HepG2 (cell line): ENCODE results near the gene DOCK1. TPM values are rescaled to one million over a fixed set of nuclear protein-coding genes. Genes with fewer than 3 reads are reported as not detected.

Experiments
- ATAC-seq: fragments of 200-7000 bp; cut with Tn5 transposase; 3 replicates; pipeline ENCODE4 v1.9.1; 2020; ENCODE audit warnings: mild to moderate bottlenecking, moderate library complexity
- BruUV-seq: library from RNA; stranded (reverse); fragments of 400-500 nt; replicated peaks from 2 replicates; lab custom pipeline; 2021; lab: Mats Ljungman, UMichigan
- CTCF ChIA-PET: fragments of 300-600 bp; formaldehyde crosslinking; extraction: SDS; loops from one replicate; lab custom pipeline; 2021; ENCODE audit warnings: low total read pairs, inconsistent platforms, low intra/inter-chr PET ratio; lab: Yijun Ruan, JAX
- POLR2A ChIA-PET: fragments of 350-600 bp; sonication (Branson Sonifier 250); formaldehyde crosslinking; loops from one replicate; lab custom pipeline; 2020; ENCODE audit warnings: antibody characterized with exemption, inconsistent platforms; lab: Yijun Ruan, JAX
- DNase-seq: peaks from one replicate; pipeline ENCODE4 v3.0.0-alpha.2; 2015; ENCODE audit warnings: low spot score
- FAIRE-seq: peaks from 3 replicates; lab custom pipeline; 2011; peaks lifted over from hg19 to GRCh38; lab: Jason Lieb, UNC
- H2AFZ ChIP-seq: one replicate; pipeline ENCODE4 v1.6.1; 2011; ENCODE audit warnings: low read length, inconsistent platforms
- H3K27ac ChIP-seq: fragments of 300-600 bp; 3 replicates; pipeline ENCODE4 v1.8.0; 2011; ENCODE audit warnings: mixed run types, mild to moderate bottlenecking, mixed read lengths, low read length, inconsistent platforms; ENCODE audit not compliant: insufficient read depth; ENCODE audit errors: extremely low read length
- H3K27me3 ChIP-seq, 2 experiments: fragments of 200-600 bp in 1 of 2; 2 replicates in 1 of 2; 3 replicates in 1 of 2; pipeline versions ENCODE4 v1.6.0 to v1.8.0; 2011; ENCODE audit warnings: low read length in 2 of 2, mild to moderate bottlenecking in 2 of 2, moderate library complexity in 2 of 2, inconsistent platforms in 1 of 2; ENCODE audit not compliant: insufficient read depth in 2 of 2, control insufficient read depth in 1 of 2
- H3K36me3 ChIP-seq, 2 experiments: fragments of 200-600 bp in 1 of 2; replicated peaks in 1 of 2; 2 replicates in 1 of 2; 3 replicates in 1 of 2; pipeline versions ENCODE4 v1.5.1 to v1.8.0; 2011; ENCODE audit warnings: low read length in 2 of 2, inconsistent platforms in 1 of 2; ENCODE audit not compliant: insufficient read depth in 2 of 2, control insufficient read depth in 1 of 2
- H3K4me1 ChIP-seq: 2 replicates; pipeline ENCODE4 v1.5.1; 2012; ENCODE audit warnings: low read length, inconsistent platforms; ENCODE audit not compliant: insufficient read depth
- H3K4me2 ChIP-seq: 2 replicates; pipeline ENCODE4 v1.6.0; 2011; ENCODE audit warnings: low read depth, low read length, inconsistent platforms
- H3K4me3 ChIP-seq, 3 experiments: fragments of 200-600 bp in 1 of 3; sonication (generic), shearing (Covaris generic) in 1 of 3; replicated peaks in 1 of 3; 2 replicates each; pipeline ENCODE4 v1.5.1; 2011 to 2016; ENCODE audit warnings: low read length in 3 of 3, inconsistent platforms in 2 of 3, low read depth in 2 of 3, mild to moderate bottlenecking in 2 of 3, control low read depth in 1 of 3, mixed read lengths in 1 of 3; ENCODE audit not compliant: insufficient read depth in 1 of 3
- H3K79me2 ChIP-seq: one replicate; pipeline ENCODE4 v1.6.1; 2011; ENCODE audit warnings: low read length, inconsistent platforms; ENCODE audit not compliant: insufficient read depth
- H3K9ac ChIP-seq: 2 replicates; pipeline ENCODE4 v1.6.0; 2011; ENCODE audit warnings: mild to moderate bottlenecking, low read depth, low read length, inconsistent platforms; ENCODE audit not compliant: insufficient read depth
- H3K9me3 ChIP-seq: 2 replicates; pipeline ENCODE4 v1.5.1; 2012; ENCODE audit warnings: mild to moderate bottlenecking, low read length
- H4K20me1 ChIP-seq: 2 replicates; pipeline ENCODE4 v1.6.0; 2011; ENCODE audit warnings: inconsistent platforms, mild to moderate bottlenecking, low read length, moderate library complexity; ENCODE audit not compliant: insufficient read depth
- ATRX ChIP-seq: sonication (generic); formaldehyde crosslinking; IDR thresholded peaks from 2 replicates; pipeline ENCODE4 v1.4.0; 2020; ENCODE audit warnings: missing genetic modification reagents, borderline replicate concordance
- IRF1 ChIP-seq: sonication (generic); formaldehyde crosslinking; IDR thresholded peaks from 2 replicates; pipeline ENCODE4 v1.4.0; 2020; ENCODE audit warnings: low read depth, mild to moderate bottlenecking, missing genetic modification reagents
- KLF15 ChIP-seq: sonication (generic); formaldehyde crosslinking; IDR thresholded peaks from 2 replicates; pipeline ENCODE4 v1.8.1; 2023; ENCODE audit warnings: borderline replicate concordance, mild to moderate bottlenecking, inconsistent platforms, missing genetic modification reagents, mixed read lengths
- KLF9 ChIP-seq: IDR thresholded peaks from 2 replicates; pipeline ENCODE4 v1.6.1; 2016; ENCODE audit warnings: low read depth
- NFYB ChIP-seq: sonication (generic); formaldehyde crosslinking; IDR thresholded peaks from 2 replicates; pipeline ENCODE4 v1.4.0; 2020; ENCODE audit warnings: missing genetic modification reagents
- NR2C2 ChIP-seq: sonication (generic); formaldehyde crosslinking; IDR thresholded peaks from 2 replicates; pipeline ENCODE4 v1.4.0; 2020; ENCODE audit warnings: missing genetic modification reagents, mild to moderate bottlenecking, moderate library complexity, borderline replicate concordance
- PRDM4 ChIP-seq: sonication (generic); formaldehyde crosslinking; IDR thresholded peaks from 2 replicates; pipeline ENCODE4 v1.9.0; 2021; ENCODE audit warnings: missing genetic modification reagents, borderline replicate concordance
- RFX5 ChIP-seq: IDR thresholded peaks from 2 replicates; pipeline ENCODE4 v1.6.1; 2011; ENCODE audit warnings: low read depth, low read length, improper control_type of control experiment
- TAF15 ChIP-seq: fragments of 200-400 bp; formaldehyde crosslinking; IDR thresholded peaks from one replicate; pipeline ENCODE4 v1.6.1; 2018; ENCODE audit warnings: mild to moderate bottlenecking, low read depth, low read length; ENCODE audit not compliant: poor library complexity, severe bottlenecking
- TARDBP ChIP-seq: sonication (generic); formaldehyde crosslinking; IDR thresholded peaks from 2 replicates; pipeline ENCODE4 v1.8.0; 2022; ENCODE audit warnings: mild to moderate bottlenecking, missing genetic modification reagents
- TCF7L2 ChIP-seq: IDR thresholded peaks from 2 replicates; pipeline ENCODE4 v1.6.1; 2011; ENCODE audit warnings: mild to moderate bottlenecking, low read depth, low read length, moderate library complexity
- TEAD2 ChIP-seq: sonication (generic); formaldehyde crosslinking; IDR thresholded peaks from 2 replicates; pipeline ENCODE4 v1.9.0; 2021; ENCODE audit warnings: missing genetic modification reagents
- ZBTB38 ChIP-seq: sonication (generic); formaldehyde crosslinking; IDR thresholded peaks from 2 replicates; pipeline ENCODE4 v1.5.1; 2020; ENCODE audit warnings: mild to moderate bottlenecking, missing genetic modification reagents
- ZNF17 ChIP-seq: sonication (generic); formaldehyde crosslinking; IDR thresholded peaks from 2 replicates; pipeline ENCODE4 v1.5.0; 2020; ENCODE audit warnings: mild to moderate bottlenecking, missing genetic modification reagents
- ZNF678 ChIP-seq: sonication (generic); formaldehyde crosslinking; IDR thresholded peaks from 2 replicates; pipeline ENCODE4 v1.4.0; 2020; ENCODE audit warnings: mild to moderate bottlenecking, missing genetic modification reagents
- ZNF746 ChIP-seq: sonication (generic); formaldehyde crosslinking; IDR thresholded peaks from 2 replicates; pipeline ENCODE4 v1.8.0; 2022; ENCODE audit warnings: mild to moderate bottlenecking, missing genetic modification reagents
- ZNF75D ChIP-seq: sonication (generic); formaldehyde crosslinking; IDR thresholded peaks from 2 replicates; pipeline ENCODE4 v1.8.1; 2023; ENCODE audit warnings: missing genetic modification reagents, mild to moderate bottlenecking, borderline replicate concordance
- ZNF768 ChIP-seq: sonication (generic); formaldehyde crosslinking; IDR thresholded peaks from 2 replicates; pipeline ENCODE4 v1.4.0; 2020; ENCODE audit warnings: missing genetic modification reagents
- ZNF775 ChIP-seq: sonication (generic); formaldehyde crosslinking; IDR thresholded peaks from 2 replicates; pipeline ENCODE4 v1.4.0; 2020; ENCODE audit warnings: missing genetic modification reagents, mild to moderate bottlenecking, moderate library complexity, borderline replicate concordance
- WGBS: methylation state at CpG from one replicate; pipeline ENCODE4 v1.1.6; 2017; ENCODE audit warnings: low lambda C conversion rate; 5-methylcytosine and 5-hydroxymethylcytosine counted together
- in situ Hi-C: cut with HindIII; loops from 2 replicates; pipeline ENCODE4 v1.10.0; 2017; ENCODE audit warnings: low pct_unique_long_range_greater_than_20kb; ENCODE audit not compliant: extremely low pct_ligation_motif_present
- intact Hi-C: fragments of 100-400 bp; cut with micrococcal nuclease; formaldehyde crosslinking; loops from one replicate; pipeline ENCODE4 v1.10.0; 2022; ENCODE audit not compliant: unreplicated experiment
- polyA plus RNA-seq, 8 experiments: library from polyadenylated mRNA; depleted of rRNA in 3 of 8; stranded (reverse) in 7 of 8; unstranded in 1 of 8; fragments of >200 nt; fragmentation: Illumina TruSeq in 4 of 8; extraction: Trizol in 4 of 8; gene quantifications; 2 replicates each; pipeline versions ENCODE4 v1.2.1 to v1.2.3, GENCODE V29; 2011 to 2016; ENCODE audit warnings: low read depth in 4 of 8, missing spikeins in 1 of 8, mixed read lengths in 1 of 8; ENCODE audit not compliant: insufficient read depth in 1 of 8
- total RNA-seq, 5 experiments: library from RNA; depleted of rRNA; stranded (reverse); fragments of >200 nt; fragmentation: Illumina TruSeq; extraction: Trizol; gene quantifications; 2 replicates each; pipeline ENCODE4 v1.2.3, GENCODE V29; 2016; ENCODE audit warnings: low read depth in 1 of 5
- TF ChIP-seq, protein P1 (sequence below): sonication (generic); formaldehyde crosslinking; IDR thresholded peaks from 2 replicates; pipeline ENCODE4 v1.8.0; 2023; ENCODE audit warnings: mild to moderate bottlenecking, missing genetic modification reagents
- TF ChIP-seq, protein P2 (sequence below): sonication (generic); formaldehyde crosslinking; IDR thresholded peaks from 2 replicates; pipeline ENCODE4 v1.5.0; 2020; ENCODE audit warnings: missing genetic modification reagents

The DOCK1 gene
- total and polyA plus RNA-seq, 2 of the 13 experiments (the other 11 are each of a cell fraction or from before 2014, with no cell fraction given): 8.3 to 25.5 TPM

- TF ChIP-seq, protein P1, sequence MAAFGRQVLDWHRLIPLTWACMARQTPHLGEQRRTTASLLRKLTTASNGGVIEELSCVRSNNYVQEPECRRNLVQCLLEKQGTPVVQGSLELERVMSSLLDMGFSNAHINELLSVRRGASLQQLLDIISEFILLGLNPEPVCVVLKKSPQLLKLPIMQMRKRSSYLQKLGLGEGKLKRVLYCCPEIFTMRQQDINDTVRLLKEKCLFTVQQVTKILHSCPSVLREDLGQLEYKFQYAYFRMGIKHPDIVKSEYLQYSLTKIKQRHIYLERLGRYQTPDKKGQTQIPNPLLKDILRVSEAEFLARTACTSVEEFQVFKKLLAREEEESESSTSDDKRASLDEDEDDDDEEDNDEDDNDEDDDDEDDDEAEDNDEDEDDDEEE: no peak
- TF ChIP-seq ZNF775 (CRISPR knock-in tag) (no peak), ZBTB38 (no peak), RFX5 (no peak), TAF15 (no peak), ZNF17 (no peak), ZNF678 (CRISPR knock-in tag) (no peak), TARDBP (CRISPR knock-in tag) (no peak), TEAD2 (CRISPR knock-in tag) (no peak)
- TF ChIP-seq, protein P2, sequence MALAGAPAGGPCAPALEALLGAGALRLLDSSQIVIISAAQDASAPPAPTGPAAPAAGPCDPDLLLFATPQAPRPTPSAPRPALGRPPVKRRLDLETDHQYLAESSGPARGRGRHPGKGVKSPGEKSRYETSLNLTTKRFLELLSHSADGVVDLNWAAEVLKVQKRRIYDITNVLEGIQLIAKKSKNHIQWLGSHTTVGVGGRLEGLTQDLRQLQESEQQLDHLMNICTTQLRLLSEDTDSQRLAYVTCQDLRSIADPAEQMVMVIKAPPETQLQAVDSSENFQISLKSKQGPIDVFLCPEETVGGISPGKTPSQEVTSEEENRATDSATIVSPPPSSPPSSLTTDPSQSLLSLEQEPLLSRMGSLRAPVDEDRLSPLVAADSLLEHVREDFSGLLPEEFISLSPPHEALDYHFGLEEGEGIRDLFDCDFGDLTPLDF (CRISPR knock-in tag): no peak
Observed at GRCh38 chr10:127303746-127304145, 398.5 kb downstream of the DOCK1 start (continued).

DNA sequence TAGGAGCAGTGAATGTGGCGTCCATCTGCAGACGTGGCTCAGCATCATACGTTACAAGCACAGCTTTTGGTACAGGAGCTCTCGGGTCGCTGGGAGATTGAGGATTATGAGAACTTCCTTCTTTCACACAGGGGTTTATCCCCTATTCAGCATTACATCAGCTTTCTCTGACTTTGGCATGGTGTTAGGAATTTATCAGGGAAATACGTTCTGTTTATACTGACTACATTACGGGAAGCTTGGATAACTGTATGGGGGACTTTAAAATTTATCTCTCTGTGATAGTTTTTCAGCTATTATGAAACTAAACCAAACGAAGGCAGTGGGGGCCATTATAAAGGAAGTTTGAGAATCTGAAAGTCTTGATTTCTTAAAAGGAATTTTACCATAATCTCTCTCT is 401.3 kb downstream of the DOCK1 start:
- CTCF ChIA-PET: no interaction called here
- no peak for TF ChIP-seq KLF9 (CRISPR knock-in tag)
- no peak for TF ChIP-seq NFYB (CRISPR knock-in tag)
- no peak for TF ChIP-seq ZNF768
- no peak for TF ChIP-seq ZNF746 (CRISPR knock-in tag)
- no peak for TF ChIP-seq PRDM4 (CRISPR knock-in tag)
- no peak for TF ChIP-seq IRF1 (CRISPR knock-in tag)
- no peak for TF ChIP-seq KLF15 (CRISPR knock-in tag)
- no peak for TF ChIP-seq ZNF75D (CRISPR knock-in tag)
- TF ChIP-seq NR2C2 (CRISPR knock-in tag): no peak
- no peak for TF ChIP-seq TCF7L2
- no peak for TF ChIP-seq ATRX (CRISPR knock-in tag)

More for the DNA sequence above, 401.3 kb downstream of the DOCK1 start:
- BruUV-seq: no TSS peak
- Histone ChIP-seq H3K79me2 (no peaks in the 10 kb centered on the region), H3K27ac (no peak overlapping the region), H3K4me3 (no peak overlapping the region), H2AFZ (no peak overlapping the region), H3K4me1 (peaks cover 19% of the 10 kb centered on the region), H3K27me3 (no peaks in the 10 kb centered on the region), H4K20me1 (no peaks in the 10 kb centered on the region), H3K9ac (no peak overlapping the region), H3K36me3 (no peaks in the 10 kb centered on the region), H3K4me2 (no peak overlapping the region), H3K9me3 (no peaks in the 10 kb centered on the region)
- intact Hi-C loops: no loop called here
- FAIRE-seq (no peak), DNase-seq (no peak), ATAC-seq (no peak)
- in situ Hi-C loops: no loop called here
- 98% methylated on average over 8 of the region's 8 CpGs for WGBS
- POLR2A ChIA-PET: no interaction called here
